ENCODE results near the gene CMIP.

DNA sequence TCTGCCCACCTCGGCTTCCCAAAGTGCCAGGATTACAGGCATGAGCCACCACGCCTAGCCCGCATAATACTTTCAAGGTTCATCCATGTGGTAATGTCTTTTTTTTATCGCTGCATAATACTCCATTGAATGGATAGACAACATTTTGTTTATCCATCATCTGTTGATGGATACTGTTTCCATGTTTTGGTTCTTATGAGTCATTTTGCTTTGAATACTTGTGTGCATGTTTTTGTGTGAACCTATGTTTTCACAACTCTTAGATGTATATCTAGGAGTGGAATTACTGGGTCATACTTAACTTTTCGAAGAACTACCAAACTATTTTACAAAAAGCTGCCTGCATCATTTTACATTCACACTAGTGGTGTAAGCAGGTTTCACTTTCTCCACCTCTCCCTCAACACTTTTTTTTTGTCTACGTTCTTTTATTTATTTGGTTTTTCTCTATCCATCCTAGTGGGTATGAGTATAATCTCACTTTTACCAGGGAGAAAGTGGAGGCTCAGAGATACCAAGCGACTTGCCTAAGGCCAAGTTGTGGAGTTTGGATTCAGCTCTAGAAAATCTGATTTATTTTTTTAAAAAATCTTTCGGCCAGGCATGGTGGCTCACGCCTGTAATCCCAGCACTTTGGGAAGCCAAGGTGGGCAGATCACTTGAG is 151.2 kb downstream of the CMIP start:
- TF ChIP-seq, protein P1, sequence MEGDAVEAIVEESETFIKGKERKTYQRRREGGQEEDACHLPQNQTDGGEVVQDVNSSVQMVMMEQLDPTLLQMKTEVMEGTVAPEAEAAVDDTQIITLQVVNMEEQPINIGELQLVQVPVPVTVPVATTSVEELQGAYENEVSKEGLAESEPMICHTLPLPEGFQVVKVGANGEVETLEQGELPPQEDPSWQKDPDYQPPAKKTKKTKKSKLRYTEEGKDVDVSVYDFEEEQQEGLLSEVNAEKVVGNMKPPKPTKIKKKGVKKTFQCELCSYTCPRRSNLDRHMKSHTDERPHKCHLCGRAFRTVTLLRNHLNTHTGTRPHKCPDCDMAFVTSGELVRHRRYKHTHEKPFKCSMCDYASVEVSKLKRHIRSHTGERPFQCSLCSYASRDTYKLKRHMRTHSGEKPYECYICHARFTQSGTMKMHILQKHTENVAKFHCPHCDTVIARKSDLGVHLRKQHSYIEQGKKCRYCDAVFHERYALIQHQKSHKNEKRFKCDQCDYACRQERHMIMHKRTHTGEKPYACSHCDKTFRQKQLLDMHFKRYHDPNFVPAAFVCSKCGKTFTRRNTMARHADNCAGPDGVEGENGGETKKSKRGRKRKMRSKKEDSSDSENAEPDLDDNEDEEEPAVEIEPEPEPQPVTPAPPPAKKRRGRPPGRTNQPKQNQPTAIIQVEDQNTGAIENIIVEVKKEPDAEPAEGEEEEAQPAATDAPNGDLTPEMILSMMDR (IDR thresholded peaks at IDR 0.05) = no peak
- TF ChIP-seq POLR2A (IDR thresholded peaks at IDR 0.05) = no peak

Data from esophagus squamous epithelium (tissue), 4 donors.